Endothelial cell of umbilical vein (primary cell): ENCODE results near the gene EHD1. TPM values are rescaled to one million over a fixed set of nuclear protein-coding genes. Genes with fewer than 3 reads are reported as not detected.

Source experiments
- BruUV-seq: library from RNA; stranded (reverse); fragments of 400-500 nt; replicated peaks from 2 replicates; lab custom pipeline; 2021; lab: Mats Ljungman, UMichigan
- CTCF ChIA-PET: fragments of 300-600, 350-600 bp; sonication (Branson Sonifier 250); formaldehyde crosslinking; loops from one replicate; lab custom pipeline; 2021; ENCODE audit warnings: antibody characterized with exemption, inconsistent platforms; lab: Charles Lee
- POLR2A ChIA-PET: fragments of 300-600, 350-600 bp; sonication (Branson Sonifier 250); formaldehyde crosslinking; loops from one replicate; lab custom pipeline; 2021; ENCODE audit warnings: antibody characterized with exemption, inconsistent platforms; lab: Charles Lee
- DNase-seq: peaks from one replicate; pipeline ENCODE4 v3.0.0-alpha.2; 2011; ENCODE audit warnings: low read depth, low spot score
- FAIRE-seq: peaks from 2 replicates; lab custom pipeline; 2011; peaks lifted over from hg19 to GRCh38; lab: Jason Lieb, UNC
- H2AFZ ChIP-seq: 2 replicates; pipeline ENCODE4 v1.6.0; 2012; ENCODE audit warnings: low read depth, low read length, control low read depth, inconsistent platforms
- H3K27ac ChIP-seq: 2 replicates; pipeline ENCODE4 v1.5.1; 2011; ENCODE audit warnings: low read depth, mild to moderate bottlenecking, control low read depth, low read length, moderate library complexity; ENCODE audit not compliant: insufficient read depth
- H3K27me3 ChIP-seq, 2 experiments: 2 replicates each; pipeline versions ENCODE4 v1.6.0 to v1.6.1; 2011; ENCODE audit warnings: low read length in 2 of 2, mixed read lengths in 1 of 2; ENCODE audit not compliant: control insufficient read depth in 2 of 2, insufficient read depth in 2 of 2
- H3K36me3 ChIP-seq, 2 experiments: 2 replicates in 1 of 2; 3 replicates in 1 of 2; pipeline ENCODE4 v1.5.1; 2011; ENCODE audit warnings: low read length in 2 of 2, mild to moderate bottlenecking in 1 of 2, moderate library complexity in 1 of 2; ENCODE audit not compliant: control insufficient read depth in 2 of 2, insufficient read depth in 2 of 2; ENCODE audit errors: extremely low read depth in 1 of 2
- H3K4me1 ChIP-seq: 3 replicates; pipeline ENCODE4 v1.5.1; 2011; ENCODE audit warnings: mild to moderate bottlenecking, low read length; ENCODE audit not compliant: control insufficient read depth, insufficient read depth; ENCODE audit errors: extremely low read depth
- H3K4me2 ChIP-seq: 2 replicates; pipeline ENCODE4 v1.6.1; 2011; ENCODE audit warnings: low read length, control low read depth, mixed read lengths; ENCODE audit not compliant: insufficient read depth
- H3K4me3 ChIP-seq, 3 experiments: fragments of 200-600 bp in 1 of 3; sonication (generic), shearing (Covaris generic) in 1 of 3; replicated peaks in 1 of 3; 2 replicates each; pipeline ENCODE4 v1.5.1; 2011 to 2016; ENCODE audit warnings: control low read depth in 3 of 3, low read length in 3 of 3, mild to moderate bottlenecking in 2 of 3, inconsistent platforms in 1 of 3, low read depth in 1 of 3, moderate library complexity in 1 of 3; ENCODE audit not compliant: insufficient read depth in 1 of 3
- H3K79me2 ChIP-seq: 2 replicates; pipeline ENCODE4 v1.6.0; 2012; ENCODE audit warnings: low read length, inconsistent platforms; ENCODE audit not compliant: control insufficient read depth, insufficient read depth
- H3K9ac ChIP-seq: replicated peaks from 2 replicates; pipeline ENCODE3; 2011; ENCODE audit warnings: low read length, control low read depth; ENCODE audit not compliant: insufficient read depth; ENCODE audit errors: extremely low read depth
- H3K9me1 ChIP-seq: replicated peaks from 3 replicates; pipeline ENCODE4 v1.6.0; 2011; ENCODE audit warnings: mild to moderate bottlenecking, low read length; ENCODE audit not compliant: control insufficient read depth, insufficient read depth; ENCODE audit errors: extremely low read depth
- H3K9me3 ChIP-seq: replicated peaks from 2 replicates; pipeline ENCODE4 v1.5.1; 2012; ENCODE audit warnings: low read length, inconsistent platforms; ENCODE audit not compliant: control insufficient read depth, insufficient read depth
- H4K20me1 ChIP-seq: replicated peaks from 2 replicates; pipeline ENCODE3; 2011; ENCODE audit warnings: mild to moderate bottlenecking, low read length; ENCODE audit not compliant: control insufficient read depth, insufficient read depth; ENCODE audit errors: extremely low read depth
- FOS ChIP-seq: IDR thresholded peaks from 2 replicates; pipeline ENCODE4 v1.6.1; 2011; ENCODE audit warnings: mild to moderate bottlenecking, low read length, moderate library complexity, borderline replicate concordance; ENCODE audit not compliant: insufficient read depth
- GATA2 ChIP-seq: IDR thresholded peaks from 2 replicates; pipeline ENCODE4 v1.7.0; 2011; ENCODE audit warnings: low read depth, mild to moderate bottlenecking, moderate library complexity, mixed read lengths, low read length; ENCODE audit not compliant: insufficient read length, insufficient read depth
- JUN ChIP-seq: IDR thresholded peaks from 2 replicates; pipeline ENCODE4 v1.6.1; 2011; ENCODE audit warnings: borderline replicate concordance, low read depth; ENCODE audit not compliant: insufficient read length, insufficient read depth
- MYC ChIP-seq: IDR thresholded peaks from one replicate; pipeline ENCODE4 v1.6.1; 2011; ENCODE audit warnings: mild to moderate bottlenecking, low read depth, low read length
- POLR2A ChIP-seq: IDR thresholded peaks from 2 replicates; pipeline ENCODE4 v1.6.1; 2012; ENCODE audit warnings: low read depth, mild to moderate bottlenecking, control low read depth, low read length
- POLR2AphosphoS5 ChIP-seq: IDR thresholded peaks from 2 replicates; pipeline ENCODE4 v1.6.1; 2012; ENCODE audit warnings: low read depth, mild to moderate bottlenecking, control low read depth, low read length, moderate library complexity; ENCODE audit not compliant: insufficient read depth
- dilution Hi-C: fragments of 300-500 bp; cut with MboI; formaldehyde crosslinking; loops from one replicate; pipeline ENCODE4 v1.15.0; 2019; ENCODE audit warnings: low sequenced_read_pairs; ENCODE audit not compliant: extremely low pct_ligation_motif_present
- intact Hi-C: fragments of 100-400 bp; cut with micrococcal nuclease; formaldehyde crosslinking; loops from one replicate; pipeline ENCODE4 v1.10.0; 2022
- polyA plus RNA-seq, 4 experiments: library from polyadenylated mRNA; depleted of rRNA in 3 of 4; stranded (reverse) in 3 of 4; unstranded in 1 of 4; fragments of >200 nt; gene quantifications; 2 replicates each; pipeline versions ENCODE4 v1.2.1 to v1.2.3, GENCODE V29; 2011 to 2012; ENCODE audit warnings: missing spikeins in 1 of 4
- total RNA-seq: library from RNA; stranded (reverse); gene quantifications from 2 replicates; pipeline ENCODE4 v1.2.3, GENCODE V29; 2021
- TF ChIP-seq, protein P1 (sequence below), 2 donors: IDR thresholded peaks; 1 replicate in 1 of 2; 2 replicates in 1 of 2; pipeline ENCODE4 v1.5.1; 2011; ENCODE audit warnings: low read length in 2 of 2, mild to moderate bottlenecking in 2 of 2, moderate library complexity in 2 of 2, control low read depth in 1 of 2, inconsistent platforms in 1 of 2, low read depth in 1 of 2; ENCODE audit not compliant: insufficient read depth in 1 of 2; ENCODE audit errors: extremely low read depth in 1 of 2
- TF ChIP-seq, protein P2 (sequence below): IDR thresholded peaks from 2 replicates; pipeline ENCODE4 v1.6.1; 2011; ENCODE audit not compliant: insufficient read depth, insufficient read length

The EHD1 gene
- total and polyA plus RNA-seq, 2 donors (not counting 3 experiments of a cell fraction or from before 2014, with no cell fraction given): 109 to 136 TPM

DNA sequence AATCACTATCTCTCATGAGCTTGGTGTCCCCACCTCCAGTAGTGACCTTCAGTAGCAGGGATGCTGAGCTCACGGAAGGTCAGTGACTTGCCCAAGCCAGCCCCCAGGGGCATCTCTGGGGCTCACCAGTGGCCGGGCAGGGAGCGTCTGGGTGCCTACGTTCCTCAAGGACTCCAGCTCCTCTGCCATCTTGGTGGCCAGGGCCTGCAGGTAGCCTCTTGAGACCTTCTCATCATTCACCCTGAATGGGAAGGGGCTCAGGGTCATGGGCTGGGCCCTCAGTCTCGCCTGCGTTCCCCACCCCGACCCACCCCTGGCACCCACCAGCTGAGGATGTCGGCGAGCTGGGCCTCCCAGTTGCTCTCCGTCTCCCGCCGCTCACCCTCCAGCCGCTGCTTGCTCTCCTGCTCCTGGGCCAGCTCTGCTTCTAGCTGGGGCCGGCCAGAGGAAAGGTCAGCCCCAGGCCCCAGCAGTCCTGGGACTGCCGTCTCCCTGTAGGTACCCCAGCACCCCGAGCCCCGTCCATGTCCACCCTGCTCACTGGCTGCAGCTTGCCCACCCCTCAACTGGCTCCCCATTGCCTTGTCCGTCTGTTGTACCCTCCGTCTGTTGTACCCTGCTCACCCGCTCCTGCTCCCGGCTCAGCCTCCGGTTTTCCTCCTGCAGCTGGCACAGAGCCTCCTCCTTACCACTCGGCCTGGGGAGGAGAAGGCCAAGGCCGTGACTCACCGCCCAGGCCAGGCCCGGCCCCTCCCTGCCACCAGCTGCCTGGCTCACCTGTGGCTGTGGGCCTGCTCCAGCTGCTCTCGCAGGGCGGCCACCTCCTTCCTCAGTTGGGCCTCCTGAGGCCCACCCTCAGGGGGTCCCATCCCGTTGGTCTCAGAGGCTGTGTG lies 43.5 kb downstream of the EHD1 start:
- H3K27ac ChIP-seq: no peak overlapping the region
- H3K9me1 ChIP-seq: no peaks in the 10 kb centered on the region
- no peaks in the 10 kb centered on the region for H3K79me2 ChIP-seq
- FAIRE-seq: no peak
- H3K9ac ChIP-seq: no peak overlapping the region
- BruUV-seq: no TSS peak
- no peaks in the 10 kb centered on the region for H4K20me1 ChIP-seq
- CTCF ChIA-PET: interaction anchor here (0.9 to 3.8 kb wide), 7 partner anchors 9 to 179 kb away, joined by 4 to 18 read pairs (median 4); partner anchors contain the start of genes ARL2 and CDC42BPG
- no peak overlapping the region for H3K4me3 ChIP-seq
- TF ChIP-seq JUN: no peak
- TF ChIP-seq MYC: no peak
- TF ChIP-seq, protein P1, sequence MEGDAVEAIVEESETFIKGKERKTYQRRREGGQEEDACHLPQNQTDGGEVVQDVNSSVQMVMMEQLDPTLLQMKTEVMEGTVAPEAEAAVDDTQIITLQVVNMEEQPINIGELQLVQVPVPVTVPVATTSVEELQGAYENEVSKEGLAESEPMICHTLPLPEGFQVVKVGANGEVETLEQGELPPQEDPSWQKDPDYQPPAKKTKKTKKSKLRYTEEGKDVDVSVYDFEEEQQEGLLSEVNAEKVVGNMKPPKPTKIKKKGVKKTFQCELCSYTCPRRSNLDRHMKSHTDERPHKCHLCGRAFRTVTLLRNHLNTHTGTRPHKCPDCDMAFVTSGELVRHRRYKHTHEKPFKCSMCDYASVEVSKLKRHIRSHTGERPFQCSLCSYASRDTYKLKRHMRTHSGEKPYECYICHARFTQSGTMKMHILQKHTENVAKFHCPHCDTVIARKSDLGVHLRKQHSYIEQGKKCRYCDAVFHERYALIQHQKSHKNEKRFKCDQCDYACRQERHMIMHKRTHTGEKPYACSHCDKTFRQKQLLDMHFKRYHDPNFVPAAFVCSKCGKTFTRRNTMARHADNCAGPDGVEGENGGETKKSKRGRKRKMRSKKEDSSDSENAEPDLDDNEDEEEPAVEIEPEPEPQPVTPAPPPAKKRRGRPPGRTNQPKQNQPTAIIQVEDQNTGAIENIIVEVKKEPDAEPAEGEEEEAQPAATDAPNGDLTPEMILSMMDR (IDR thresholded peaks at IDR 0.05; ENCODE audit: extremely low read depth in 1 of 2, insufficient read depth in 1 of 2, low read depth in 1 of 2, low read length in 2 of 2): no peak
- TF ChIP-seq GATA2: no peak
- no peak for TF ChIP-seq FOS
- no peak for TF ChIP-seq POLR2AphosphoS5
- no peak for TF ChIP-seq POLR2A
- TF ChIP-seq, protein P2, sequence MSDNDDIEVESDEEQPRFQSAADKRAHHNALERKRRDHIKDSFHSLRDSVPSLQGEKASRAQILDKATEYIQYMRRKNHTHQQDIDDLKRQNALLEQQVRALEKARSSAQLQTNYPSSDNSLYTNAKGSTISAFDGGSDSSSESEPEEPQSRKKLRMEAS: no peak
- H3K27me3 ChIP-seq: no peaks in the 10 kb centered on the region
- H3K9me3 ChIP-seq: no peaks in the 10 kb centered on the region
- DNase-seq: no peak
- H2AFZ ChIP-seq: no peak overlapping the region
- dilution Hi-C loops: no loop called here
- no peaks in the 10 kb centered on the region for H3K36me3 ChIP-seq
- intact Hi-C loops: no loop called here
- POLR2A ChIA-PET: no interaction called here
- H3K4me2 ChIP-seq: no peak overlapping the region
- no peaks in the 10 kb centered on the region for H3K4me1 ChIP-seq
